Fibroblast of lung (primary cell): ENCODE results near the gene ZBTB37. TPM values are rescaled to one million over a fixed set of nuclear protein-coding genes. Genes with fewer than 3 reads are reported as not detected.
A peak's percentile ranks its signal among the peaks of the same experiment; 100 is the strongest.

Source experiments
- DNase-seq, 2 donors: peaks; one replicate each; pipeline versions ENCODE4 v3.0.0 to v3.0.0-alpha.2; 2010; ENCODE audit warnings: low read depth in 2 of 2
- H2AFZ ChIP-seq: 2 replicates; pipeline ENCODE4 v1.5.1; 2012; ENCODE audit warnings: low read length, control low read depth, inconsistent platforms
- H3K27ac ChIP-seq: 2 replicates; pipeline ENCODE4 v1.5.1; 2011; ENCODE audit warnings: low read length, control low read depth; ENCODE audit not compliant: insufficient read depth
- H3K27me3 ChIP-seq: 2 replicates; pipeline ENCODE4 v1.5.1; 2011; ENCODE audit warnings: mild to moderate bottlenecking, low read length; ENCODE audit not compliant: control insufficient read depth, insufficient read depth
- H3K36me3 ChIP-seq: 2 replicates; pipeline ENCODE4 v1.5.1; 2011; ENCODE audit warnings: low read length; ENCODE audit not compliant: control insufficient read depth, insufficient read depth
- H3K4me1 ChIP-seq: 2 replicates; pipeline ENCODE4 v1.5.1; 2011; ENCODE audit warnings: low read length; ENCODE audit not compliant: control insufficient read depth, insufficient read depth; ENCODE audit errors: extremely low read depth
- H3K4me2 ChIP-seq: 2 replicates; pipeline ENCODE4 v1.5.1; 2011; ENCODE audit warnings: low read length, control low read depth; ENCODE audit not compliant: insufficient read depth; ENCODE audit errors: extremely low read depth
- H3K4me3 ChIP-seq, 4 experiments: fragments of 200-600 bp in 1 of 4; sonication (generic) in 1 of 4; replicated peaks in 1 of 4; 2 replicates each; pipeline ENCODE4 v1.5.1; 2011 to 2016; ENCODE audit warnings: low read length in 4 of 4, low read depth in 3 of 4, mild to moderate bottlenecking in 3 of 4, control low read depth in 2 of 4, inconsistent platforms in 1 of 4, mixed read lengths in 1 of 4; ENCODE audit not compliant: insufficient read depth in 1 of 4; ENCODE audit errors: control extremely low read depth in 1 of 4
- H3K79me2 ChIP-seq: 2 replicates; pipeline ENCODE4 v1.5.1; 2012; ENCODE audit warnings: mild to moderate bottlenecking, low read length, inconsistent platforms; ENCODE audit not compliant: control insufficient read depth, insufficient read depth
- H3K9ac ChIP-seq: 2 replicates; pipeline ENCODE4 v1.5.1; 2011; ENCODE audit warnings: mild to moderate bottlenecking, low read length, control low read depth; ENCODE audit not compliant: insufficient read depth
- H3K9me3 ChIP-seq: 2 replicates; pipeline ENCODE4 v1.5.1; 2012; ENCODE audit warnings: low read depth, low read length; ENCODE audit not compliant: control insufficient read depth, insufficient read depth
- H4K20me1 ChIP-seq: 2 replicates; pipeline ENCODE4 v1.5.1; 2011; ENCODE audit warnings: low read length; ENCODE audit not compliant: control insufficient read depth, insufficient read depth; ENCODE audit errors: extremely low read depth
- CTCF ChIP-seq, 2 donors: IDR thresholded peaks in 1 of 2; conservative IDR thresholded peaks in 1 of 2; 1 replicate in 1 of 2; 2 replicates in 1 of 2; pipeline ENCODE4 v1.5.1; 2011 to 2012; ENCODE audit warnings: low read length in 2 of 2, control low read depth in 1 of 2, inconsistent platforms in 1 of 2, low read depth in 1 of 2, mild to moderate bottlenecking in 1 of 2
- EZH2 ChIP-seq: IDR thresholded peaks from 2 replicates; pipeline ENCODE4 v1.5.1; 2012; ENCODE audit warnings: low read length, control low read depth, mild to moderate bottlenecking; ENCODE audit errors: missing control alignments
- polyA plus RNA-seq, 2 donors: library from polyadenylated mRNA; depleted of rRNA in 1 of 2; stranded (reverse) in 1 of 2; unstranded in 1 of 2; fragments of >200 nt; gene quantifications; 2 replicates each; pipeline ENCODE4 v1.2.1, GENCODE V29; 2011 to 2012; ENCODE audit warnings: missing spikeins in 1 of 2
- total RNA-seq: library from RNA; depleted of rRNA; stranded (reverse); fragments of >200 nt; gene quantifications from 2 replicates; pipeline ENCODE4 v1.2.1, GENCODE V29; 2014

ZBTB37 gene
- total and polyA plus RNA-seq, 2 donors (not counting 1 experiment from before 2014, with no cell fraction given), result 3.0 to 8.3 TPM

DNA sequence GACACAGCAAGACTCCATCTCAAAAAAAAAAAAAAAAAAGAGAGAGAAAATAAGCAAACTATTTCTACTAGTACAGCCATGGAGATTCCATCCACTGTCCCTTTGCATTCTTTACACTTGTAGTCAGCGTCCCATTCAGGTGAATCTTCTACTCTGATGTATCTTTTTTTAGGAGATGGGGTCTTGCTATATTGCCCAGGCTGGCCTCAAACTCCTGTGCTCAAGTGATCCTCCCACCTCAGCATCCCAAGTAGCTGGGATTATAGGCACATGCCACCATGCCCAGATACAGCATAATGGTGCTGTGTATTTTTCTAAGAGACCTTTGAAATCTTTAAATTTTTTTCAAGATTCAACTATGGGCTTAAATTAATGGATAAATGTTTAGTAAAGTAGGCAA, 35.4 kb upstream of the ZBTB37 start:
- no peak for DNase-seq
- Histone ChIP-seq H2AFZ (no peak overlapping the region), H3K9ac (no peak overlapping the region), H3K4me3 (no peak overlapping the region), H4K20me1 (no peaks in the 10 kb centered on the region), H3K4me1 (no peaks in the 10 kb centered on the region), H3K79me2 (no peaks in the 10 kb centered on the region), H3K4me2 (no peak overlapping the region), H3K36me3 (no peaks in the 10 kb centered on the region), H3K27ac (no peak overlapping the region), H3K27me3 (no peaks in the 10 kb centered on the region), H3K9me3 (no peaks in the 10 kb centered on the region)
- no peak for TF ChIP-seq CTCF (conservative IDR thresholded peaks at IDR 0.05 in 1 of 2, IDR thresholded peaks at IDR 0.05 in 1 of 2; ENCODE audit: low read depth in 1 of 2, low read length in 2 of 2)
- TF ChIP-seq EZH2, result no peak

DNA sequence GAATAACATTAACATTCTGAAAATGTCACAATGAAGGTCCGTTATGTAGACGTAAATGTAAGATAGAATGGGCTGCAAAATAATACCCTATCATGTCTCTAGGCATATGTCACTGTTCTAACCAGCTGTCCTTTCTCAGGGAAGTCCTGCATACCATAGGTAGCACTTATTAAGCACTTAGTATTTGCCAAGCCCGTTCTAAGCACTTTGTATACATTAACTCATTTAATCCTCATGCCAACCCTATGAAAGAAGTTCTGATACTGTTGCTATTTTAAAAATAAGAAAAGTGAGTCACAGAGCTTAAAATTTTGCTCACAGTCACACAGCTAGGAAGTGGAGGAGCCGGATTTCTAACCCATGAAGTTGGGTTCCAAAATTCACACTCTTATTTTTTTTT, 16.1 kb upstream of the ZBTB37 start:
- Histone ChIP-seq H3K27ac (no peak overlapping the region), H3K27me3 (no peaks in the 10 kb centered on the region), H3K4me3 (no peak overlapping the region), H3K4me2 (no peak overlapping the region), H3K36me3 (peaks cover 4% of the 10 kb centered on the region), H3K9me3 (no peaks in the 10 kb centered on the region), H4K20me1 (no peaks in the 10 kb centered on the region), H3K9ac (no peak overlapping the region), H2AFZ (no peak overlapping the region), H3K79me2 (no peaks in the 10 kb centered on the region), H3K4me1 (peaks cover 8% of the 10 kb centered on the region)
- TF ChIP-seq CTCF (conservative IDR thresholded peaks at IDR 0.05 in 1 of 2, IDR thresholded peaks at IDR 0.05 in 1 of 2; ENCODE audit: low read depth in 1 of 2, low read length in 2 of 2) (no peak), EZH2 (no peak)
- no peak for DNase-seq

- peak overlapping the region; percentile 29 for H2AFZ ChIP-seq
- H3K79me2 ChIP-seq, result no peaks in the 10 kb centered on the region
- H3K27ac ChIP-seq, result peak overlapping the region; percentile 59
- no peaks in the 10 kb centered on the region for H4K20me1 ChIP-seq
- H3K4me1 ChIP-seq, result peaks cover 8% of the 10 kb centered on the region
- H3K9me3 ChIP-seq, result no peaks in the 10 kb centered on the region
- H3K27me3 ChIP-seq, result no peaks in the 10 kb centered on the region
- H3K9ac ChIP-seq, result no peak overlapping the region
- peaks cover 4% of the 10 kb centered on the region for H3K36me3 ChIP-seq
- H3K4me3 ChIP-seq, result no peak overlapping the region
- DNase-seq, result peak; percentile 77 to 83
- TF ChIP-seq EZH2, result no peak
- TF ChIP-seq CTCF (conservative IDR thresholded peaks at IDR 0.05 in 1 of 2, IDR thresholded peaks at IDR 0.05 in 1 of 2; ENCODE audit: low read depth in 1 of 2, low read length in 2 of 2), result no peak
- no peak overlapping the region for H3K4me2 ChIP-seq
Observed at GRCh38 chr1:173853074-173853473, 15.1 kb upstream of the ZBTB37 start.
